NT2/D1 (cell line): Measurements from ENCODE around the gene WDR44.
A peak's percentile ranks its signal among the peaks of the same experiment; 100 is the strongest.

Experiments
- DNase-seq: peaks from one replicate; pipeline ENCODE4 v3.0.0-alpha.2; 2011; ENCODE audit warnings: low read depth, low spot score
- H3K27me3 ChIP-seq: 2 replicates; pipeline ENCODE4 v1.6.0; 2011; ENCODE audit warnings: mild to moderate bottlenecking; ENCODE audit not compliant: insufficient read length, insufficient read depth
- H3K36me3 ChIP-seq: 2 replicates; pipeline ENCODE4 v1.6.1; 2011; ENCODE audit warnings: mild to moderate bottlenecking, low read length, mixed read lengths; ENCODE audit not compliant: insufficient read depth, insufficient read length
- H3K4me1 ChIP-seq: 2 replicates; pipeline ENCODE4 v1.5.1; 2011; ENCODE audit not compliant: insufficient read depth, insufficient read length
- H3K4me3 ChIP-seq: 2 replicates; pipeline ENCODE4 v1.5.1; 2011; ENCODE audit warnings: low read depth; ENCODE audit not compliant: insufficient read length
- H3K9ac ChIP-seq: 2 replicates; pipeline ENCODE4 v1.6.0; 2011; ENCODE audit warnings: low read depth; ENCODE audit not compliant: insufficient read length
- H3K9me3 ChIP-seq: 2 replicates; pipeline ENCODE4 v1.5.1; 2011; ENCODE audit warnings: mild to moderate bottlenecking, low read length; ENCODE audit not compliant: insufficient read depth
- SUZ12 ChIP-seq: IDR thresholded peaks from 2 replicates; pipeline ENCODE4 v1.6.1; 2011; ENCODE audit not compliant: insufficient read length, insufficient read depth; ENCODE audit errors: extremely low read depth
- YY1 ChIP-seq: IDR thresholded peaks from 2 replicates; pipeline ENCODE4 v1.6.1; 2011; ENCODE audit not compliant: insufficient read length, insufficient read depth
- ZNF274 ChIP-seq: IDR thresholded peaks from 2 replicates; pipeline ENCODE4 v1.6.1; 2011; ENCODE audit warnings: mild to moderate bottlenecking, low read depth, low read length

WDR44 gene

DNA sequence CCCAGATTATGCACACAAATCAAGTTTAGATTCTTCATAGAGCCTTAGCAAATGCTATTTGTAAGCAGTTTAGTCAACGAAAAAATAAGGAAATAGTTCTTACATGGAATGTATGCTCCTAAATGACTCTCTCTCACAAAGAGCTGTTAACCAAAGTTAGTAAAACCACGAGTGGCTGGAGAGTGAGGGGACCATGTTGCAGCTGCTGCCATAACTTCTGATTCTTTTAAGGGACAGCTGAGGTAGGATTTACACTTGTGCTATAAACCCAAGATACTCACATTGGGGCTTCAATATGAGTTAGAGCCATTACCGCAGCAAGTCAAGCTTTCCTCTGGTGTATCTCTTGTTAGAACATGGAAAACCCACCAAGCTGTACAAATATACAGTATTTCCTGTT lies 152.4 kb downstream of the WDR44 start:
- Histone ChIP-seq H3K36me3 (no peaks in the 10 kb centered on the region), H3K4me3 (no peak overlapping the region), H3K9ac (no peak overlapping the region), H3K4me1 (peaks cover 3% of the 10 kb centered on the region), H3K27me3 (peaks cover 30% of the 10 kb centered on the region), H3K9me3 (no peaks in the 10 kb centered on the region)
- no peak for DNase-seq
- TF ChIP-seq ZNF274 (no peak), YY1 (no peak), SUZ12 (no peak)

DNA sequence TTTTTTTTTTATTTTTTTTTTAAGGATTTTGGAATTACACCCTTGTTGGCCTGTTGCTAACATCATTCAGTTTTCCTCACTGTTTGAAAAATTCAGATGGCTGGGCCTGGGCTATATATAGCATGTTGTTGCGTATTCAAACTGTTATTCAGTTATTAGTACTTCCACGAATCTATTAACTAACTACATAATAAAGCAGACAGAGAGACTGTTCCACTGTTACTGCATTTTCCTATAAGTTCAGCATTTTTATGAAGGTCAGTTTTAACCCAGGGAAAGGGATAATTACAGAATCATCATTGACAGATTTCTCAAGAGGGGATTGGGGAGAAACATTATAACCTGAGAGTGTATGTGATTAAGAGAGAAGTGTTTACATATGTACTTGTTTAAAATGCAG lies 152.8 kb downstream of the WDR44 start:
- Histone ChIP-seq H3K27me3 (peaks cover 30% of the 10 kb centered on the region), H3K9ac (no peak overlapping the region), H3K4me1 (peaks cover 3% of the 10 kb centered on the region), H3K4me3 (no peak overlapping the region), H3K9me3 (no peaks in the 10 kb centered on the region), H3K36me3 (no peaks in the 10 kb centered on the region)
- TF ChIP-seq SUZ12 (no peak), YY1 (no peak), ZNF274 (no peak)
- DNase-seq, result no peak

DNA sequence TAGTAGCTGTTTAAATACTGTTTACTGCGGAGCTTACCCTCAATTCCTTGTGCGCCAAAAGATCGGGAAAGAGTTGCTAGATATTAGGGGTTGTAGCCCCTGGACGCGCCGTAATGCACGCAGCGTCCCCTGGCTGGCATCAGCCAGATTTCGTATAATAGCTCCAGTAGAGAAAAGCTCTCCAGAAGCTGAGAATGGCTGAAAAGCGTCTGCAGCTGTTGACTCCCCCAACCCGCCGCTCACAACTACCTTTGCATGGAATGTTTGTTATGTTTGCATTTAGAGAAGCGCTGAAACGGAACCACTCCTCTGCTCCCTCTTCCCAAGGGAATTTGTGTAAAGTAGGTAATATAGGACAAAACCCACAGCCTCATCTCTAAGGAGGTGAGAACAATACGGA lies 153.4 kb downstream of the WDR44 start:
- H3K27me3 ChIP-seq, result peaks cover 26% of the 10 kb centered on the region
- peaks cover 3% of the 10 kb centered on the region for H3K4me1 ChIP-seq
- H3K9me3 ChIP-seq, result no peaks in the 10 kb centered on the region
- H3K9ac ChIP-seq, result peak overlapping the region; percentile 47
- TF ChIP-seq YY1 (no peak), ZNF274 (no peak), SUZ12 (no peak)
- no peak for DNase-seq
- no peaks in the 10 kb centered on the region for H3K36me3 ChIP-seq
- no peak overlapping the region for H3K4me3 ChIP-seq
